GM12873 (cell line): Measurements from ENCODE around the gene APOL1.

ENCODE experiments used
- TF ChIP-seq, protein P1 (sequence below): IDR thresholded peaks from 2 replicates; pipeline ENCODE4 v1.5.1; 2012; ENCODE audit warnings: low read depth, mild to moderate bottlenecking, moderate library complexity, low read length, control low read depth; ENCODE audit not compliant: insufficient read depth; ENCODE audit errors: missing control alignments

Gene APOL1

DNA sequence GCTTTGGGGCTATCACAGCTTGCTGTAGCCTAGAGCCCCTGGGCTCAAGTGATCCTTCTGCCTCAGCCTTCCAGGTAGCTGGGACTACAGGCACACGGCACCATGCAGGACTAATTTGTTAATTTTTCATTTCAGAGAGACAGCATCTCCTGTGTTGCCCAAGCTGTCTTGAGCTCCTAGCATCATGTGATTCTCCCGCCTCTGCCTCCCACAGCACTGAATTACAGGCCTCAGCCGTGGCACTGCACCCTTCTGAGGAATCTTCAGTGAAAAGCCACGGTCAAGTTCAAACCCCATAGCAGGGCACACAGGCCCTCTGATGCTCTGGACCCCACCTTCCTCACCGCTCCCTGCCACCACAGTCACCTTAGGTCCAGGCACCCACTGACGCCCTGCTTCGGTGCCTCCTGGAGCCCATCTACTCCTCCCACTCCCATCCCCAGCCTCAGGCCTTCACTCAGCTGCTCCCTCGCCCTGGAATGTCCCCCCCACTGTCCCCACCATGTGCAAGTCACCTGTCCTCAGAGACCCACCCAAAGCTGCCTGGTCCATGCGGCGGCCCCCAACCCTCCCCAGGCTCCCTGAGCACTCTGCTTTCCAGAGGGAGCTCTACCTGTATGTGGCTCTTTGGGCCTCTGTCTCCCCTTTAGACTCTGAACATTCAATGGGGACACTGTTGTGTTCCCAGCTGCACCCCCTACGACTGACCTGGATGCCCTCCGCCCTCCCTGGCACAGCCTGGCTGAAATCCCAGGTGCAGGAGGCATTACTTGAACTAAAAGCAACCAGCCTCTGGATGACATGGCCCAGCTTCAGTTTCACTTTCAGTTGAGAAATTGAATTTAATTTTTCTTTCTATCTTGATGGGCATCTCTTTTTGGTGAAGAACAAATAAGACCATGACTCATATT, 15.2 kb upstream of the APOL1 start:
- TF ChIP-seq, protein P1, sequence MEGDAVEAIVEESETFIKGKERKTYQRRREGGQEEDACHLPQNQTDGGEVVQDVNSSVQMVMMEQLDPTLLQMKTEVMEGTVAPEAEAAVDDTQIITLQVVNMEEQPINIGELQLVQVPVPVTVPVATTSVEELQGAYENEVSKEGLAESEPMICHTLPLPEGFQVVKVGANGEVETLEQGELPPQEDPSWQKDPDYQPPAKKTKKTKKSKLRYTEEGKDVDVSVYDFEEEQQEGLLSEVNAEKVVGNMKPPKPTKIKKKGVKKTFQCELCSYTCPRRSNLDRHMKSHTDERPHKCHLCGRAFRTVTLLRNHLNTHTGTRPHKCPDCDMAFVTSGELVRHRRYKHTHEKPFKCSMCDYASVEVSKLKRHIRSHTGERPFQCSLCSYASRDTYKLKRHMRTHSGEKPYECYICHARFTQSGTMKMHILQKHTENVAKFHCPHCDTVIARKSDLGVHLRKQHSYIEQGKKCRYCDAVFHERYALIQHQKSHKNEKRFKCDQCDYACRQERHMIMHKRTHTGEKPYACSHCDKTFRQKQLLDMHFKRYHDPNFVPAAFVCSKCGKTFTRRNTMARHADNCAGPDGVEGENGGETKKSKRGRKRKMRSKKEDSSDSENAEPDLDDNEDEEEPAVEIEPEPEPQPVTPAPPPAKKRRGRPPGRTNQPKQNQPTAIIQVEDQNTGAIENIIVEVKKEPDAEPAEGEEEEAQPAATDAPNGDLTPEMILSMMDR: no peak

DNA sequence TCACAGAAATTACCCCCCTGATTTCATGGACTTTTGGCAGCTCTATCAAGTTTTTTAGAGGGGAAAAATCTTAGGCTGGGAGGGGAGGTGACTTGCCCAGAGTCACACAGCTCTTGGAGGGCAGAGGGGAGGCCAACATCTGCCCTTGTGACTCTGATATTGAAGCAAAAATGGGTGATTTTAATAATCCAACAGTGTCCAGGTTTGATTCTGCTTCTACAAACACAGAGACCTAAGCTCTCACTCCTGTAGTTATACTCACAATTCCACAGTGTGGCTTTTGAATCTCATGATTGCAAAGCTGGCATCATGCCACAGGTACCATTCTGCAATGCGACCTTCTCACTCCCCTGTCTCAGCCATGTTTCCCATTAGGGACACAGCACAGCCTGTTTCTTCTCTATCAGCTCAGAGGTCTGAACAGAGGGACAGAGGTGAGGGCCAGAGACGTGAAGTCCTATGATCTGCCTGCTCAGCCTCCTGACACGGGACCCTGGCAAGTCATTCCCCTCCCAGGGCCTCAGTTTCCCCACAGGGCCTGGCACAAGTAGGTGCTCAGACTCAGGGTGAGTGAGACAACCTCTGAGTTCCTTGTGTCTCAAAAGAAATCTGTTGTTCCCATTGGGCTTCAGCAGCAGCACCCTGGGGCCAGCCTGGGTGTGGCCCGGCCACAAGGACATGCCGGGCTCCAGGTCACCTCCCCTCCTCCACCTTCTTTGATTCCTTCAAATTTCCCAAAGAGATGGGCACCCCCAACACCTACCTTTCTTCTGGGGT, 14.4 kb upstream of the APOL1 start:
- TF ChIP-seq, protein P1: no peak

DNA sequence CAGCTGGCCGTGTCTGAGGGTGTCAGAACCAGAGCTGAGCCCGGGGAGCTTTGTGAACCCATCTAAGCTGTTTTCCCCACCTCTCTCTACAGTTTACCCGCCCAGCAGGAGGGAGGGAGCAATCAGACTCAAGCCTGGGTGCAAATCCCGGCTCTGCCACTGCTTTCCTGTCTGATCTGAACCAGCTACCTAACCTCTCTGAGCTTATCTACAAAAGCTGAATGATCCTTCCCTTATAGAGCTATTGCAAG, 13.9 kb upstream of the APOL1 start:
- TF ChIP-seq, protein P1: no peak

DNA sequence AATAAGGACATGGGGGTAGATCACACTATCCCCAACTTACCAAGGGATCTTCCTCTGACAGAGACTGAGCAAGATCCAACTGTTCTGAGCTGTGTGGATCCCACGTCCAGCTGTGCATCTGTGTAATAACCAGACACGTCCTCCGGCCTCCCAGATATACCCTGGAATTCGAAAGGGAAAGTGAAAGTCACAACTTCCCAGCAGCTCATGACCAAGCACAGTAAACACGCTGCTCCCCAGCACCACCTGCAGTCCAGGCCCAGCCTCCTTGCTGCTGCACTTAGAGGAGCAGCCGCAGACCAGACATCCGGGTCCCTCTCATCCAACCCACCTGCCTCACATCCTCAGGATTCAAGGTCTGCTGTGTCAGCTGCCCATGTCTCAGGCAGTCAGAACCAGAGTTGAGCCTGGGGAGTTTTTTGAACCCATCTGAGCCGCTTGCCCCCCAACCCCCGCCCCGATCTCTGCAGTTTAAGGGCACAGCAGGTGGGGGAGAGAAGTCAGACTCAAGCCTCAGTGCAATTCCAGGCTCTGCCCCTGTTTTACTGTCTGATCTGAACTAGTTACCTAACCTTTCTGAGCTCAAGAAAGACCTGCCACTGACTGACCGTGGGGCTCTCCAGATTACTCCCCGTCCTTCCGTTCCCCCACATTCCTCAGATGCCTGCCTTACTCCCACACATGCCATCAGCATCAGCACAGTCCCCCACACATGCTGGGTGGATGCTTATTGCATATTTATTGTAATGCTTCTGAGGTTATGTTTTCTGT, 13.3 kb upstream of the APOL1 start, which contains the start of gene APOL2:
Gene APOL2, minus strand, starts transcription at position 127 of the 771 bp plus-strand sequence. CDS start 6,365 bp downstream, outside the sequence.
- TF ChIP-seq, protein P1: peak; percentile 84

DNA sequence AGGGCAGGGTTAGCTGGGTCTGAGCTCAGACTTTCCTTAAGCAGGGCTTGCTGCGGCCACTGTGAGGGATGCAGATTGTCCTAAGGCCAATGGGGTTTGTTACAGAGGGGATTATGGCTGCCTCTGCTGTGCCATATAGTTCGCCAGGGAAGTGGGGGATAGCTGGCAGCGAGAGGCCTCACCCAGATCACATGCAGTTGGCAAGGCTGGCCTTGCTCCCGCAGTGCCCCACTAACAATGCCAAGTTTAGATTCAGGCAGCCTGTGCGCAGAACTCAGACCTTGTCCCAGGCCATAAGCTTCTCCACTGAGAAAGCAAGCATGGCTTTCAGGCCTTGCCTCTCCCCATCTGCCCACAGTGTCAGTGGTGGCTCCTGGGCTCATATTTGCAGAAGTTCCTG, 8.9 kb upstream of the APOL1 start:
- TF ChIP-seq, protein P1: no peak

DNA sequence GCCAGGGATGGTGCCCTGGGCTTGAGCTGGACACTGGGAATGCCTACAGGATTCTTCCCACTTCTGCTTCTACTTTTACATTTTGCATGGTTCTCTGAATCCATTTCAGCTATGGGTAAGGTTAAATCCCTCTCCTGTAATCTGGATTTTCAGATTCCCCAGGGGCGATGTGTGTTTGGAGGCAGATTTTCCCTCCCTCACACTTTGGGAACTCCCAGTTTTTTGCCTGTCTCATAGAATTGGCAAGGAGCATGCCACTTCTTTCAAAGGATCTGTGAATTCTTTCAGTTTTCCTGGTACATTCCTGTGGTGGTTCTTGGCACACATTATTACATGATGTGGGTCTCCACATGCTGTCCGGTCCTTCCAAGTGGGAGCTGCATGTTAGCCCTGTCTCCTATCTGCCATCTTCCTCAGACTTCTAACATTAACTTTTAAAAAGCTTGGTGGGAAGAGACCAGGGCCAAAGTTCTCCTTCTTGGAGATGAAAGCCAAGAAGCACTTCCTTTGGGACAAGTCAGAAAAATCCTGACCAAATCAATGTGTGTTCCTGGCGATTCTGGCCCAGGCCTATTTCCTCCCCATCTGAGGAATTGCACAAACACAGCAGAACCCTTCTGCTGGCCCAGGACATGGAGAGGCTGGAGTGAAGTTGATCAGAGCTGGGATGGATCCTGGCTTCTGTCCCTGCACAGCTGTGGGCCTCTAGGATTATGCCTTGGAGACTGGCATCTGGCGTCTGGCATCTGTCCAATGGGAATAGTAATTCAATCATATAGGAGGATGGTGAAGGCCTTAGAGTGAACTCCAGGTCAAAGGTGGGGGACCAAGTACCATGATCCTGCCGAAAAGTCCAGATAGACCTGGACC, 8.2 kb upstream of the APOL1 start:
- TF ChIP-seq, protein P1: no peak
